SU-DHL-6 (cell line): Measurements from ENCODE around the gene WWTR1.

Experiments
- CTCF ChIP-seq: fragments of 200-600 bp; sonication (generic); IDR thresholded peaks from one replicate; pipeline ENCODE4 v1.5.1; 2017; ENCODE audit warnings: antibody characterized with exemption, mild to moderate bottlenecking, low read length, moderate library complexity; ENCODE audit not compliant: insufficient read depth, poor library complexity, severe bottlenecking
- EZH2phosphoT487 ChIP-seq: fragments of 200-600 bp; sonication (generic), shearing (Covaris generic); conservative IDR thresholded peaks from 2 replicates; pipeline ENCODE4 v1.6.1; 2018; ENCODE audit warnings: mild to moderate bottlenecking, antibody characterized with exemption, low read length, moderate library complexity, mixed read lengths

- TF ChIP-seq EZH2phosphoT487 (no peak), CTCF (no peak)
Measured at GRCh38 chr3:149575213-149575960, 82.4 kb downstream of the WWTR1 start.
